Cardiac muscle cell (in vitro differentiated cells and primary cell): ENCODE measurements around the gene PAFAH2. TPM values are rescaled to one million over a fixed set of nuclear protein-coding genes. Genes with fewer than 3 reads are reported as not detected.
A peak's percentile ranks its signal among the peaks of the same experiment; 100 is the strongest.

Experiments
- DNase-seq, 2 donors: peaks; one replicate each; pipeline versions ENCODE4 v3.0.0 to v3.0.0-alpha.2; 2010 to 2017; ENCODE audit warnings: low read depth in 1 of 2, low spot score in 1 of 2
- H3K27ac ChIP-seq: fragments of 200-600 bp; sonication (generic); 2 replicates; pipeline ENCODE4 v1.5.1; 2016
- H3K27me3 ChIP-seq: fragments of 200-600 bp; sonication (generic); 2 replicates; pipeline ENCODE4 v1.6.0; 2016; ENCODE audit warnings: control low read depth
- H3K36me3 ChIP-seq: fragments of 200-600 bp; sonication (generic); 2 replicates; pipeline ENCODE4 v1.5.1; 2016; ENCODE audit warnings: control low read depth
- H3K4me1 ChIP-seq: fragments of 200-600 bp; sonication (generic); 2 replicates; pipeline ENCODE4 v1.8.1; 2017; ENCODE audit warnings: low read depth, mild to moderate bottlenecking, mixed run types
- H3K4me3 ChIP-seq: fragments of 200-600 bp; sonication (generic); 2 replicates; pipeline ENCODE4 v1.5.1; 2016; ENCODE audit warnings: mild to moderate bottlenecking
- H3K9me3 ChIP-seq: fragments of 200-600 bp; sonication (generic); 2 replicates; pipeline ENCODE4 v1.5.1; 2017; ENCODE audit warnings: low read depth, mild to moderate bottlenecking, control low read depth
- polyA plus RNA-seq: library from polyadenylated mRNA; unstranded; fragments of >200 nt; fragmentation: Nextera tagmentation; extraction: Ambion mirVana; gene quantifications from 2 replicates; pipeline ENCODE4 v1.2.1, GENCODE V29; 2016
- total RNA-seq: library from RNA; depleted of rRNA; stranded (reverse); fragments of >200 nt; gene quantifications from 2 replicates; pipeline ENCODE4 v1.2.3, GENCODE V29; 2016
- TF ChIP-seq, protein P1 (sequence below): IDR thresholded peaks from 2 replicates; pipeline ENCODE4 v1.5.1; 2012; ENCODE audit warnings: low read depth, mild to moderate bottlenecking, low read length

PAFAH2 gene
- total and polyA plus RNA-seq, 2 experiments from 2014 or later: 10.9 to 11.2 TPM

GRCh38 chr1:26038904-26039303, 41.0 kb upstream of the PAFAH2 start:
- H3K9me3 ChIP-seq: no peaks in the 10 kb centered on the region
- H3K27me3 ChIP-seq: peaks cover 7% of the 10 kb centered on the region
- TF ChIP-seq, protein P1, sequence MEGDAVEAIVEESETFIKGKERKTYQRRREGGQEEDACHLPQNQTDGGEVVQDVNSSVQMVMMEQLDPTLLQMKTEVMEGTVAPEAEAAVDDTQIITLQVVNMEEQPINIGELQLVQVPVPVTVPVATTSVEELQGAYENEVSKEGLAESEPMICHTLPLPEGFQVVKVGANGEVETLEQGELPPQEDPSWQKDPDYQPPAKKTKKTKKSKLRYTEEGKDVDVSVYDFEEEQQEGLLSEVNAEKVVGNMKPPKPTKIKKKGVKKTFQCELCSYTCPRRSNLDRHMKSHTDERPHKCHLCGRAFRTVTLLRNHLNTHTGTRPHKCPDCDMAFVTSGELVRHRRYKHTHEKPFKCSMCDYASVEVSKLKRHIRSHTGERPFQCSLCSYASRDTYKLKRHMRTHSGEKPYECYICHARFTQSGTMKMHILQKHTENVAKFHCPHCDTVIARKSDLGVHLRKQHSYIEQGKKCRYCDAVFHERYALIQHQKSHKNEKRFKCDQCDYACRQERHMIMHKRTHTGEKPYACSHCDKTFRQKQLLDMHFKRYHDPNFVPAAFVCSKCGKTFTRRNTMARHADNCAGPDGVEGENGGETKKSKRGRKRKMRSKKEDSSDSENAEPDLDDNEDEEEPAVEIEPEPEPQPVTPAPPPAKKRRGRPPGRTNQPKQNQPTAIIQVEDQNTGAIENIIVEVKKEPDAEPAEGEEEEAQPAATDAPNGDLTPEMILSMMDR: no peak
- no peak for DNase-seq
- no peak overlapping the region for H3K4me3 ChIP-seq
- peaks cover 32% of the 10 kb centered on the region for H3K4me1 ChIP-seq
- no peaks in the 10 kb centered on the region for H3K36me3 ChIP-seq
- no peak overlapping the region for H3K27ac ChIP-seq

GRCh38 chr1:26038477-26038876, 40.6 kb upstream of the PAFAH2 start:
- no peak for DNase-seq
- Histone ChIP-seq H3K27ac (no peak overlapping the region), H3K4me1 (peaks cover 29% of the 10 kb centered on the region), H3K4me3 (no peak overlapping the region), H3K9me3 (no peaks in the 10 kb centered on the region), H3K27me3 (peaks cover 3% of the 10 kb centered on the region), H3K36me3 (no peaks in the 10 kb centered on the region)
- TF ChIP-seq, protein P1: no peak

DNA sequence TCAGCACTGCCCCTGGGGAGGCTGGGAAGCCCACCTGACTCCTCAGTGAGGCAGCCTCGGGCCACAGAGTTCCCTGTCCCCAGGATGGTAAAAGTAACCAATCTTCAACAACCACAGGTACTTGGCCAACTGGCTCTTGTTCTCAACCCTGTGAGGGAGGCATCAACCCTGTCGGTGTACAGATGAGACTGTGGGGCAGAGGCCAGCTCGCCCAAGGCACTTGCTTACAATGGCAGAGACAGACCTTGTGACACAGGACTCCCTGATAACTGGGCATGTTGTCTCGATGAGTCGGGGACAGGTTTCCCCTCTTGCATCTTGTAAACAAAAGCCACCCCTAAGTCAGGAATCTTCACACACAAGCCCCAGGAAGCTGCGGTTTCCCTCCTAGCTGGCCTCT, 40.0 kb upstream of the PAFAH2 start:
- TF ChIP-seq, protein P1: no peak
- Histone ChIP-seq H3K27ac (no peak overlapping the region), H3K27me3 (peaks cover 3% of the 10 kb centered on the region)

DNA sequence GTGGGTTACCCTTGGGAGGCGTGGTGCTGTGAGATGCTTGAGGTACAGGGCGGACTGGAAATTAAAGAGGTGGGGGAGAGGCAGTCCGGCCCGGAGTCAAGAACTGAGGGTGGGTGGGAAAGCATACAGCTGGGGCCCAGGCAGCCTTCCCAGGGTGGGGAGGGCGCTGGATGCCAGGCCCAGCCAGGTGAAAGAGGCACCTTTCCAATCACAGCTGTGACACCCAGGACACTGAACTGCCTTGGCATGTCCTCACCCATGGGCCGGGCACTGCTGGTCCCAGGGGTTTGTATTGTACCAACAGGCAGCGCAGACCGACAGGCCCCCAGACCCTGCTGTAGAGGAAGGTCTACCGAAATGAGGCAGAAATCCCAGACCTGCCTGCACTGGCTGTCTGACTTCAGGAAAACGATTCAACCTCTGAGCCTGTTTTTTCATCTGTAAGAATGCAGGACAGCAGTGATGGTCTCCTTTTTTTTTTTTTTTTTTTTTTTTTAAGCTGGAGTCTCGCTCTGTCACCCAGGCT, 39.0 kb upstream of the PAFAH2 start:
- peak overlapping the region; percentile 89 for H3K27ac ChIP-seq
- peaks cover 29% of the 10 kb centered on the region for H3K4me1 ChIP-seq
- H3K36me3 ChIP-seq: no peaks in the 10 kb centered on the region
- no peaks in the 10 kb centered on the region for H3K27me3 ChIP-seq
- no peak for DNase-seq
- TF ChIP-seq, protein P1: no peak
- no peaks in the 10 kb centered on the region for H3K9me3 ChIP-seq
- no peak overlapping the region for H3K4me3 ChIP-seq

More for the DNA sequence above, 40.0 kb upstream of the PAFAH2 start:
- H3K4me3 ChIP-seq: no peak overlapping the region
- peaks cover 29% of the 10 kb centered on the region for H3K4me1 ChIP-seq
- H3K9me3 ChIP-seq: no peaks in the 10 kb centered on the region
- no peak for DNase-seq
- no peaks in the 10 kb centered on the region for H3K36me3 ChIP-seq

- Histone ChIP-seq H3K4me1 (peaks cover 29% of the 10 kb centered on the region), H3K27ac (peak overlapping the region; percentile 89), H3K9me3 (no peaks in the 10 kb centered on the region), H3K36me3 (no peaks in the 10 kb centered on the region), H3K27me3 (no peaks in the 10 kb centered on the region), H3K4me3 (peak overlapping the region; percentile 73)
- DNase-seq: peak; percentile 75 to 90
- TF ChIP-seq, protein P1: peak; percentile 98
Measured at GRCh38 chr1:26035959-26036755, 38.3 kb upstream of the PAFAH2 start.
